CD4-positive, CD25-positive, alpha-beta regulatory T cell (primary cell): ENCODE results near the gene PAK5. TPM values are rescaled to one million over a fixed set of nuclear protein-coding genes. Genes with fewer than 3 reads are reported as not detected.

Experiments used
- ATAC-seq, 2 donors: fragments of 150-1000 bp; cut with Tn5 transposase; one replicate each; pipeline ENCODE4 v1.10.0; 2021; ENCODE audit warnings: low read depth in 2 of 2, moderate number of reproducible peaks in 2 of 2, moderate library complexity in 1 of 2
- DNase-seq, 3 donors: peaks; one replicate each; pipeline versions ENCODE4 v3.0.0 to v3.0.0-alpha.2; 2012 to 2022; ENCODE audit warnings: mixed read lengths in 1 of 3
- H3K27ac ChIP-seq: one replicate; pipeline ENCODE4 v1.7.0; 2013; ENCODE audit warnings: mild to moderate bottlenecking, low read length; ENCODE audit not compliant: insufficient read depth, poor library complexity, severe bottlenecking
- H3K27me3 ChIP-seq: one replicate; pipeline ENCODE4 v1.7.0; 2013; ENCODE audit warnings: low read length; ENCODE audit not compliant: control insufficient read depth, insufficient read depth
- H3K36me3 ChIP-seq: one replicate; pipeline ENCODE4 v1.7.0; 2013; ENCODE audit warnings: mild to moderate bottlenecking, low read length, moderate library complexity; ENCODE audit not compliant: control insufficient read depth, insufficient read depth
- H3K4me1 ChIP-seq: 2 replicates; pipeline ENCODE4 v1.7.0; 2013; ENCODE audit warnings: mild to moderate bottlenecking, low read length; ENCODE audit not compliant: insufficient read depth, control insufficient read depth, poor library complexity, severe bottlenecking
- H3K4me3 ChIP-seq: one replicate; pipeline ENCODE4 v1.7.0; 2013; ENCODE audit warnings: low read depth, mild to moderate bottlenecking, low read length, moderate library complexity
- H3K9me3 ChIP-seq, 2 experiments: 1 replicate in 1 of 2; 2 replicates in 1 of 2; pipeline ENCODE4 v1.7.0; 2013; ENCODE audit warnings: low read length in 2 of 2, mild to moderate bottlenecking in 1 of 2, moderate library complexity in 1 of 2; ENCODE audit not compliant: control insufficient read depth in 2 of 2
- H3K27ac Mint-ChIP-seq, 3 donors: one replicate each; pipeline ENCODE4 v1.8.0; 2020 to 2022; ENCODE audit warnings: mild to moderate bottlenecking in 3 of 3, mixed read lengths in 3 of 3, moderate library complexity in 2 of 3
- H3K27me3 Mint-ChIP-seq: one replicate; pipeline ENCODE4 v1.8.0; 2022; ENCODE audit warnings: mild to moderate bottlenecking, mixed read lengths
- H3K36me3 Mint-ChIP-seq: one replicate; pipeline ENCODE4 v1.8.0; 2020; ENCODE audit warnings: mixed read lengths
- H3K4me1 Mint-ChIP-seq, 4 donors: one replicate each; pipeline ENCODE4 v1.8.0; 2020 to 2022; ENCODE audit warnings: mixed read lengths in 4 of 4, mild to moderate bottlenecking in 1 of 4
- H3K4me3 Mint-ChIP-seq, 4 donors: one replicate each; pipeline ENCODE4 v1.8.0; 2020 to 2022; ENCODE audit warnings: mild to moderate bottlenecking in 4 of 4, mixed read lengths in 4 of 4, moderate library complexity in 3 of 4
- H3K9me3 Mint-ChIP-seq, 7 donors: one replicate each; pipeline ENCODE4 v1.8.0; 2020 to 2022; ENCODE audit warnings: mixed read lengths in 7 of 7, mild to moderate bottlenecking in 3 of 7, moderate library complexity in 2 of 7
- polyA plus RNA-seq, 4 donors: library from polyadenylated mRNA; unstranded; fragments of 300-500 nt; fragmentation: Illumina TruSeq; gene quantifications; one replicate each; pipeline ENCODE4 v1.2.3, GENCODE V29; 2021
- total RNA-seq: library from RNA; stranded (reverse); gene quantifications from one replicate; pipeline ENCODE4 v1.2.3, GENCODE V29; 2022

The PAK5 gene
- total and polyA plus RNA-seq, 5 donors from 2014 or later: not detected

GRCh38 chr20:9590189-9590588 is 248.7 kb downstream of the PAK5 start:
- no peak overlapping the region for H3K27ac ChIP-seq
- no peak overlapping the region for H3K4me3 Mint-ChIP-seq
- DNase-seq: no peak
- no peaks in the 10 kb centered on the region for H3K4me1 Mint-ChIP-seq
- no peak overlapping the region for H3K4me3 ChIP-seq
- no peaks in the 10 kb centered on the region for H3K27me3 Mint-ChIP-seq
- no peak for ATAC-seq
- no peak overlapping the region for H3K27ac Mint-ChIP-seq
- no peaks in the 10 kb centered on the region for H3K36me3 ChIP-seq
- H3K9me3 Mint-ChIP-seq: peaks cover 0 to 2% (median 0%) of the 10 kb centered on the region in 7 donors
- no peaks in the 10 kb centered on the region for H3K4me1 ChIP-seq
- H3K9me3 ChIP-seq: no peaks in the 10 kb centered on the region
- peaks cover 1% of the 10 kb centered on the region for H3K27me3 ChIP-seq
- no peaks in the 10 kb centered on the region for H3K36me3 Mint-ChIP-seq

- Histone ChIP-seq H3K9me3 (no peaks in the 10 kb centered on the region), H3K4me3 (no peak overlapping the region), H3K27ac (no peak overlapping the region), H3K27me3 (peaks cover 1% of the 10 kb centered on the region), H3K4me1 (no peaks in the 10 kb centered on the region), H3K36me3 (no peaks in the 10 kb centered on the region)
- Mint-ChIP-seq H3K4me3 (no peak overlapping the region), H3K27me3 (no peaks in the 10 kb centered on the region), H3K4me1 (no peaks in the 10 kb centered on the region), H3K9me3 (peaks cover 0 to 2% (median 0%) of the 10 kb centered on the region in 7 donors), H3K27ac (no peak overlapping the region), H3K36me3 (no peaks in the 10 kb centered on the region)
- ATAC-seq: no peak
- no peak for DNase-seq
Measured at GRCh38 chr20:9588706-9589105, 250.2 kb downstream of the PAK5 start.

GRCh38 chr20:9583151-9583550 is 255.7 kb downstream of the PAK5 start:
- no peaks in the 10 kb centered on the region for H3K36me3 Mint-ChIP-seq
- ATAC-seq: no peak

GRCh38 chr20:9582137-9582536 is 256.7 kb downstream of the PAK5 start:
- Histone ChIP-seq H3K27me3 (peaks cover 1% of the 10 kb centered on the region), H3K36me3 (no peaks in the 10 kb centered on the region), H3K4me3 (no peak overlapping the region), H3K4me1 (no peaks in the 10 kb centered on the region), H3K9me3 (no peaks in the 10 kb centered on the region), H3K27ac (no peak overlapping the region)
- H3K9me3 Mint-ChIP-seq: peaks cover 0 to 8% (median 0%) of the 10 kb centered on the region in 7 donors
- H3K27ac Mint-ChIP-seq: no peak overlapping the region
- H3K36me3 Mint-ChIP-seq: no peaks in the 10 kb centered on the region
- ATAC-seq: no peak
- no peaks in the 10 kb centered on the region for H3K4me1 Mint-ChIP-seq
- H3K4me3 Mint-ChIP-seq: no peak overlapping the region
- no peaks in the 10 kb centered on the region for H3K27me3 Mint-ChIP-seq
- DNase-seq: no peak

More at GRCh38 chr20:9583151-9583550, 255.7 kb downstream of the PAK5 start:
- H3K9me3 Mint-ChIP-seq: peaks cover 0 to 8% (median 0%) of the 10 kb centered on the region in 7 donors
- H3K27ac Mint-ChIP-seq: no peak overlapping the region
- DNase-seq: no peak
- Histone ChIP-seq H3K27me3 (peaks cover 1% of the 10 kb centered on the region), H3K4me3 (no peak overlapping the region), H3K9me3 (no peaks in the 10 kb centered on the region), H3K4me1 (no peaks in the 10 kb centered on the region), H3K36me3 (no peaks in the 10 kb centered on the region), H3K27ac (no peak overlapping the region)
- H3K27me3 Mint-ChIP-seq: no peaks in the 10 kb centered on the region
- H3K4me3 Mint-ChIP-seq: no peak overlapping the region
- H3K4me1 Mint-ChIP-seq: no peaks in the 10 kb centered on the region

GRCh38 chr20:9581509-9581908 is 257.4 kb downstream of the PAK5 start:
- no peaks in the 10 kb centered on the region for H3K36me3 Mint-ChIP-seq
- no peaks in the 10 kb centered on the region for H3K27me3 Mint-ChIP-seq
- Histone ChIP-seq H3K4me3 (no peak overlapping the region), H3K36me3 (no peaks in the 10 kb centered on the region), H3K27me3 (peaks cover 1% of the 10 kb centered on the region), H3K9me3 (no peaks in the 10 kb centered on the region), H3K27ac (no peak overlapping the region), H3K4me1 (no peaks in the 10 kb centered on the region)
- H3K9me3 Mint-ChIP-seq: peaks cover 0 to 8% (median 0%) of the 10 kb centered on the region in 7 donors
- no peak overlapping the region for H3K4me3 Mint-ChIP-seq
- DNase-seq: no peak
- H3K4me1 Mint-ChIP-seq: no peaks in the 10 kb centered on the region
- ATAC-seq: no peak
- no peak overlapping the region for H3K27ac Mint-ChIP-seq

- no peaks in the 10 kb centered on the region for H3K4me1 ChIP-seq
- H3K4me3 ChIP-seq: no peak overlapping the region
- H3K36me3 Mint-ChIP-seq: no peaks in the 10 kb centered on the region
- H3K27ac Mint-ChIP-seq: no peak overlapping the region
- H3K4me1 Mint-ChIP-seq: no peaks in the 10 kb centered on the region
- no peak for DNase-seq
- no peak overlapping the region for H3K4me3 Mint-ChIP-seq
- no peaks in the 10 kb centered on the region for H3K9me3 ChIP-seq
- no peak overlapping the region for H3K27ac ChIP-seq
- no peaks in the 10 kb centered on the region for H3K27me3 Mint-ChIP-seq
- ATAC-seq: no peak
- H3K36me3 ChIP-seq: no peaks in the 10 kb centered on the region
- H3K9me3 Mint-ChIP-seq: peaks cover 0 to 8% (median 0%) of the 10 kb centered on the region in 7 donors
- no peaks in the 10 kb centered on the region for H3K27me3 ChIP-seq
Measured at GRCh38 chr20:9578594-9578993, 260.3 kb downstream of the PAK5 start.

DNA sequence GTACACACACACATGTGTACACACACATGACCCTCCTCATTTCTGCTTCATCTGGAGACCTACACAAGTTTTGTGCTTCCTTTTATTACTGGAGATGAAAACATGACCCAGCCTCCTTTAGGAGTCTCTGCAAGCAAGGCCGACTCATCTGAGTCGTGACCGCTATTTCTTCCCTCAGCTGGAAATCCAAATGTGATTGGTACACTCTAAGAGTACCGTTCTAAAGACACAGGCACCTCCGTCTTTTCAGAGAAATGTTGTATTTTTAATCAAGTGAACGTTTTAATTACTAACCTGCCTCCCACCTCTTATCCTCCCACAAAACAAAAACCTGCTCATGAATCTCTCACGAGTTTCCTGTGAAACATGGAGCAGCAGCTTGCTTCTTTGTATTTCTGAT is 261.5 kb downstream of the PAK5 start:
- H3K36me3 ChIP-seq: no peaks in the 10 kb centered on the region
- H3K4me3 ChIP-seq: no peak overlapping the region
- H3K4me1 ChIP-seq: no peaks in the 10 kb centered on the region
- H3K27me3 ChIP-seq: no peaks in the 10 kb centered on the region
- H3K4me3 Mint-ChIP-seq: no peak overlapping the region
- no peak overlapping the region for H3K27ac Mint-ChIP-seq
- H3K4me1 Mint-ChIP-seq: no peaks in the 10 kb centered on the region
- no peaks in the 10 kb centered on the region for H3K9me3 ChIP-seq
- H3K27ac ChIP-seq: no peak overlapping the region
- no peaks in the 10 kb centered on the region for H3K36me3 Mint-ChIP-seq
- ATAC-seq: no peak
- no peak for DNase-seq
- no peaks in the 10 kb centered on the region for H3K27me3 Mint-ChIP-seq
- peaks cover 0 to 8% (median 0%) of the 10 kb centered on the region in 7 donors for H3K9me3 Mint-ChIP-seq

DNA sequence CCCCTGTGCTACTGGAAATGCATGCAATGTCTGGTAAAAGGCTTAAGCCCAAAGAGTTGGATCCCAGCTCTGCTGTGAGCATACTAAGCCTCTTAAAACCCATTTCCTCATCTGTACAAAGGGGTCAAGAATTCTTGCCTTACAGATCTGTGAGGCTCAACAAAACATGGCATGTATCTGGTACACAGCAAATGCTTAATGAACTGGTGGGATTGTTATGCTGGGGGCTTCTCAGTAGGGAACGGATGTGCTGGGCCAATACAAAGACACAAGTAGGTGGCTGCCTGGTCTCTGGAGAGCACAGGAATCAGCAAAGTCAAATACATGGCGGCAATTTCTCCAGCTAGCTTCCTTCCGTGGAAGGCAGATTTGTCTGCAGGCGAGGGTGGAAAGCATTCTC is 262.2 kb downstream of the PAK5 start:
- no peaks in the 10 kb centered on the region for H3K36me3 ChIP-seq
- DNase-seq: no peak
- no peak for ATAC-seq
- Mint-ChIP-seq H3K36me3 (no peaks in the 10 kb centered on the region), H3K27me3 (no peaks in the 10 kb centered on the region), H3K9me3 (peaks cover 0 to 5% (median 0%) of the 10 kb centered on the region in 7 donors), H3K27ac (no peak overlapping the region), H3K4me3 (no peak overlapping the region), H3K4me1 (no peaks in the 10 kb centered on the region)
- no peak overlapping the region for H3K27ac ChIP-seq
- no peaks in the 10 kb centered on the region for H3K9me3 ChIP-seq
- H3K4me3 ChIP-seq: no peak overlapping the region
- H3K27me3 ChIP-seq: no peaks in the 10 kb centered on the region
- H3K4me1 ChIP-seq: no peaks in the 10 kb centered on the region
